Upper lobe of left lung (tissue), 4 donors: ENCODE data around the gene TMEM59.

Experiments
- CTCF ChIP-seq, 6 experiments: fragments of 450-650 bp in 4 of 6; fragments of 200-600 bp in 2 of 6; sonication (generic) in 2 of 6; IDR thresholded peaks; one replicate each; pipeline ENCODE4 v1.5.1; 2016 to 2019; ENCODE audit warnings: antibody characterized with exemption in 6 of 6
- POLR2A ChIP-seq, 4 donors: fragments of 450-650 bp; IDR thresholded peaks; one replicate each; pipeline ENCODE4 v1.5.1; 2016 to 2017; ENCODE audit warnings: antibody characterized with exemption in 4 of 4, mild to moderate bottlenecking in 2 of 4
- POLR2AphosphoS5 ChIP-seq, 2 donors: sonication (generic); formaldehyde crosslinking; IDR thresholded peaks; one replicate each; pipeline ENCODE4 v1.5.1; 2017; ENCODE audit warnings: antibody characterized with exemption in 2 of 2

GRCh38 chr1:54012008-54012325, 41.0 kb downstream of the TMEM59 start:
- TF ChIP-seq CTCF (IDR thresholded peaks at IDR 0.05) (no peak), POLR2A (IDR thresholded peaks at IDR 0.05) (no peak), POLR2AphosphoS5 (IDR thresholded peaks at IDR 0.05) (no peak)
